Renal cortical epithelial cell (primary cell): ENCODE results near the gene ACSM5. TPM values are rescaled to one million over a fixed set of nuclear protein-coding genes. Genes with fewer than 3 reads are reported as not detected.
"Not testable (repeated sequence)": the region's sequence is repeated elsewhere in the genome, so short reads cannot be mapped to it uniquely, and the experiment has no call there.

Source experiments
- DNase-seq: peaks from one replicate; pipeline ENCODE4 v3.0.0-alpha.2; 2011; ENCODE audit warnings: low read depth
- total RNA-seq: library from RNA; depleted of rRNA; stranded (reverse); fragments of >200 nt; gene quantifications from 2 replicates; pipeline ENCODE4 v1.2.3, GENCODE V29; 2014

Gene ACSM5
- total RNA-seq, 1 donor from 2014 or later: 6.7 TPM

- DNase-seq: no peak
Observed at GRCh38 chr16:20399185-20399584, 10.1 kb upstream of the ACSM5 start.

DNA sequence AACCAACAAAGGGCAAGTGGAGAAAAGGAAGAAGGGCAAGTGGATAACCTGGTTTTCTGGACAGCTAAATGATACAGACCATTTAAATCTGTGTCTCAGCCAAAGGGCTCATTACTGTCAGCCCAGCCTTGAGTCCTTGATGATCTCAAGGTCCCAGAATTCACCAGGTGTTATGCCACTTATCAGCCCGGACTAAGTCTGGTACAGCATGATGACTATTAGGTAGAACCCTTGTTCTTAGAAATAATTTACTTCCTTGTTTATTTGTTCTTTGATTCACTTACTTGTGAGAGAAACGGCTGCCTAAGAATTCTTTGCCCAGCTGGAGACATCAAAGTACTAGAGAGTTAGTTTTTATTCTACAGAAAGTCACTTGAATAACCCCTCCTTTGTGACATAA lies 8.3 kb upstream of the ACSM5 start:
- peak; percentile 20 for DNase-seq

DNA sequence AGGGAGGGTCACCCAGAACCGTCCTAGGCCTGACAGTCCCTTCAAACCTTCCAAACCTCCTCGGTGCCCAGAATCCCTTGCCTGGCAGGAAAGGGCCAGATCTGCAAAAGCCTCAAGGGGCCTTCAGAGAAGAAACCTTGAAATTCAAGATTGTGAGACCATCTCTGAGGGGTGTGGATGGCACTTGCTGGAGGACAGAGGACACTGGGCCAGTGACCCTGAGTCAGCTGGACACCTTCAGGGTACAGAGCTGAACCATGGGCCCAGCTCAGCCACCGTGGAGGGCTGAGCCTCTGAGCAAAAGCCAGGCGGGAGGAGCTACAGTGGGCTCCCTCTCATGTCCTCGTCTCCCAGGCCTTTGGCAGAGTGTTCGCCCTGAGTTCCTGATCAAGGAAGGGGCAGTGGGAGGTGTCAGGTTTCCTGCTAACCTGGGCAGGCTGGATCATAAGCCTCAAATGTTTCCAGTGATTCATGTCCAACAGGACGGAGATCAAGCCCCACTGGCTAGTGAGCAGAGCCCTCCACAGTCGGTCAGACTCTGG lies 7.8 kb upstream of the ACSM5 start:
- no peak for DNase-seq

DNA sequence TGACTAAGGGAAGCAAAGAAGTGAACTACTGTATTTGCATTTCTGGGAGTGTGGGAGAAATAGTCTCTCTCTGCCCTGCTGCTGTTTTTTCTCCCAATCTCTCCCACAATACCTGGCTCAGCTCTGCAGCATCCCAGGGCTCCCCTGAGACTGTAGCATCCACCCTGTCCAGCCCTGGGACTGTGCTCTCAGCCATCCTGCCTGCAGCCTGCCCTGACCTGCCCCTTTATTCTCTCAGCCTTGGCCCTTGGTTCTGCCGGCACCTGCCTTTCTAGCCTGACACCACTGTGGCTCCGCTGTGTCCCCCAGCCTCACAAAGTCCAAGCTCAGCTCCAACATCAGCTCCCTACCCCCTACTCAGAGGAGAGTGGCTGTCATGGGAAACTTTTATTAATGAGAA lies 6.7 kb upstream of the ACSM5 start:
- DNase-seq: no peak

DNA sequence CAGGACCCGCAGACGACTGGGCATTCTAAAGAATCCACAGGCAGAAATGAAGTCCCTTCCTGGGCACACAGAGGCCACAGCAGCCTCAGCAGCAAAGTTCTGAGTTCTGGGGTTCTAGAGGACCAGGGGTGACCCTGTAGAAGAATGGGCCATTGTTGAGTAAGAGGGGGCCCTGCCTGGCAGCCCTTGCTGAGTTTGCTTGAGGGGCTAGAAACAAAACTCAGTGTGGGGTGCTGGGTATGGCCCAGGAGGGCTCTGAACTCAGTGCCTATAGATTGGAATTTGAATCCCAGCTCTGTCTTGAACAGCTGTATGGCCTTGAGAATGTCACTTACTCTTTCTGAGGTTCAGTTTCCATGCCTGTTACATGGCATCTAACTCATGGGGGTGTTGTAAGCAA lies 4.7 kb upstream of the ACSM5 start, which contains the start of gene PDILT:
TSS of gene PDILT (minus strand) at position 101 of the 400 bp plus-strand sequence. CDS start 5,437 bp downstream, outside the sequence.
- no peak for DNase-seq

GRCh38 chr16:20410121-20410723 lies 888 bp downstream of the ACSM5 start:
- DNase-seq: peak; percentile 29

DNA sequence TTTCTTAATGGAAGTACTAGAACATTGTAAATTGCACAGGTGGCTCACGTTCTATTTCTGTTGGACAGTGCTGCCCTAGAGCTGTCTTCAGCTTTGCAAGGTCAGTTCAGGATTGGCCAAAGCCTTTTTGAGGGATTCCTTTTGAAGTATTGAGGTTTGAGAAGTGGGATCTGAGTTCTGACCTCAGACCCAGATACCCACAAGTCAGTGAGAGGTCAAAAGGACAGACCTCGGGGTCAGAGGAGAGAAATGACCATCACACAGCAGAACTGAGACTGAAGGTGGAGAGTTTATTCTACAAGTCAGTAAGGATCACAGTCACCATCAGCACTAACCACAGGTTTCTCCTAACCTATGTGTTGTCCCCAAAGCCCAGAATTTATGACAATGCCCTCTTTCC lies 1.7 kb downstream of the ACSM5 start:
- DNase-seq: no peak

DNA sequence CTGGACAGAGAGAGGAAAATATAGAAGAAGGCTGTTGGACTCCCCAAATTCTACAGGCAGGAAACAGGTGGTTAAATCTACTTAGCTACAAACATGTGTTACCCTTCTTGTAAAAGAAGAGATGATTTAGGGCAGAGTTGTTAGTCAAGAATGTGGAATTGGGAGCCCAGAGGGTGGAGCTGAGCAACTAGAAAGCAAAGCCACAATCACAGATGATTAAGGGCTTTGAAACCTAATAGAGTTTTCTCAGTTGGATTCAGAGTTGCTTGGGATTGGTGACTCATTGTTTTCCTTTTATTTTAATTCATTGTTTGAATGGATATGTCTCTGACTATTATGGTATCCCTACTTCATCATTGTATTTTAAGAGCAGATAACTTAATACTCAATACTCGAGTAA lies 6.2 kb downstream of the ACSM5 start:
- DNase-seq: peak; percentile 81

GRCh38 chr16:20419093-20419492 lies 9.8 kb downstream of the ACSM5 start:
- not testable (repeated sequence) for DNase-seq

- DNase-seq: not testable (repeated sequence)
Observed at GRCh38 chr16:20421748-20422147, 12.4 kb downstream of the ACSM5 start.

- not testable (repeated sequence) for DNase-seq
Observed at GRCh38 chr16:20423772-20424128, 14.4 kb downstream of the ACSM5 start.

- DNase-seq: no peak
Observed at GRCh38 chr16:20424129-20424866, 15.0 kb downstream of the ACSM5 start.

- DNase-seq: peak; percentile 71
Observed at GRCh38 chr16:20427401-20427797, 18.1 kb downstream of the ACSM5 start.

DNA sequence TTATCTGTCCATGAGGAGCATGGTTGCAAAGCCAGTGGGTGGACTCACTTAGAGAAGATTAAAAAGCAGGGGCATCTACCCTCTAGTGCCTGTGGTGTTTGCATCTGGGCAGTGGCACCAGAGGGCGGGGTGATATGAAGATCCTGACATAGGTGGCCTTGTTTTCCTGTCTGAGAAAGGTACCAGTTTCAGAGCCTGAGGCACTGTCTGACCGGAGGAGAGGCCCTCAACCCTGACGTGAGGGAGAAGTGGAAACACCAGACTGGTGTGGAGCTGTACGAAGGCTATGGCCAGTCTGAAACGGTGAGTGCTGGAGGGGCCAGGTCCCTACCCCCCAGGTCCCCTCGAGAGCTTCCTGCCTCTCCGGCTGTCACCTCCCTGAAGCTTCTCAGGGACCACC lies 20.2 kb downstream of the ACSM5 start:
- not testable (repeated sequence) for DNase-seq

DNA sequence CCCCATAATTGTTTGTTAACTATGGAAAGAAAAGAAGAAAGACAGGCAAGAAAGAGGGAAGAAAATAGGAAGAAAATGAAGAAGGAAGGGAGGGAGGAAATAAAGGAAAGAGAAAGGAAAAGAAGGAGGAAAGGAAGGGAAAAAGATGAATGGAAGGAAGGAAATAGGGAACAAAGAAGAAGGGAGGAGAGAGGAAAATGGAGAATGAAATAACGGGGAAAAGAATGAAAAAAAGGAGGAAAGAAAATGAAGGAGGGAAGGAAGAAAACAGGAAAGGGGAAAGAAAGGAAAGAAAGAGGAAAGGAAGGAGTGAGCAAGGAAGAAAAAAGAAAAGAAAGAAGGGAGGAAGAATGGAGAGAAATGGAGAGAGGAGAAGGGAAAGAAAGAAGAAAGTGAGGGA lies 21.1 kb downstream of the ACSM5 start:
- DNase-seq: not testable (repeated sequence)

DNA sequence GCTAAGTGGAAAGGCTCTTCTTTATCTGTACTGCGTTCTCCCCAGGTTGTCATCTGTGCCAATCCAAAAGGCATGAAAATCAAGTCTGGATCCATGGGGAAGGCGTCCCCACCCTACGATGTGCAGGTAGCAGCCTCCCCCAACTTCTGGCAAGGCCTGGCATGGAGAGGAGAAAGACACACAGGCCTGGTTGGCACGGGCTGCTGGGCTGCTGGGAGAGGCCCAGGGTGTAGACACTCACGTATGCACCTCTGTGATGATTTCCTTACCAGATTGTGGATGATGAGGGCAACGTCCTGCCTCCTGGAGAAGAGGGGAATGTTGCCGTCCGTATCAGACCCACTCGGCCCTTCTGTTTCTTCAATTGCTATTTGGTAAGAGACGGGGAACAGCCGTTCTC lies 21.6 kb downstream of the ACSM5 start:
- no peak for DNase-seq

DNA sequence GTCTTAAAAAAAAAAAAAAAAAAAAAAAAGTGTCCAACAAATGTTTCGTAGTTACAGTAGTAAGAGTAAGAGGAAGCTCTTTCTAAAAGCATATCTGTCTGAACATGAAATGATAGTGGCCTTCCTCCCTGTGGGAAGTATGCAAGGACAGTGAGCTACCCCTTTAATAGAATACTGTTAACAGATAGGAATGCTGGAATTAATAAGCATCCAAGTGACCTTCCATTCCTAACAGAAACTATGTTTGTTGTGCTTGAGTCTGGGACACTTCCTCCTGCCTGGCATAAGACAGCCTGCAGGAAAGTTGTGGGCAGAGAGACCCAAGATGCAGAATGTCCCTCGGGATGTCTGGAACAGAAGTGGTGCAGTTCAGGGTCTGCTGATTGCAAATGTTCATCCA lies 29.6 kb downstream of the ACSM5 start:
- not testable (repeated sequence) for DNase-seq

DNA sequence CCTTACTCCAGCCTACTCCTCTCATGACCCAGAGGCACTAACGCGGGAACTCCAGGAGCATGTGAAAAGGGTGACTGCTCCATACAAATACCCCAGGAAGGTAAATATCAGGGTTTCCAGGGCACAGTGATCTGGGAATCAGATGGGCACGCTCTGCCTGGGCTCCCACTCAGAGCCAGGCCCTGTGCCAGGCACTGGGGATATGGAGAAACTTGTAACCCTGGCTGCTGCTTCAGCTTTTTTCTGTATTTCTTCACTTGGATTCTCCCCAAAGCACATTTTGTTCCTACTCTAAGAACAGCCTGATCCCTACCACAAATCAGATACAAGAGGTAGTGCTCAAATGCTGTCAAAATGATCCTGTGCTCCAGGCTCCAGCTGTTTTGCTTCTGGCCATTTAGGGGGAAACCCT lies 30.5 kb downstream of the ACSM5 start:
- peak; percentile 72 for DNase-seq

DNA sequence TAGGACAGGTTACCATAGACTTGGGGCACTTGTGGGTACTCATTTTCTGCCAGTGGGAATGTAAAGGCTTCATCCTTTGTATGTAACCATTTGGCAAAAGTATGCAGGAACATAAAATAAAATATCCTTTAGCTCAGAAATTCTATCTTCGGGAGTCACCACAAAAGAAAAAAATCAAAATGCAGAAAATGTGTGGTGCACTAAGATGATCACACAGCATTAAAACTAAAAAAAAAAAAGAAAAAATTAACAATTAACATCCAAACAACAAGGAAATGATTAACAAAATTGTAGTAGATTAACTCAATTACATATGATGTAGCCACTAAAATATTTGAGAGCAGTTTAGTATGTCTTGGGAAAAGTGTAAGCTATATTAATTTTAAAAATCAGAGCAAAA lies 31.4 kb downstream of the ACSM5 start:
- peak; percentile 75 for DNase-seq

DNA sequence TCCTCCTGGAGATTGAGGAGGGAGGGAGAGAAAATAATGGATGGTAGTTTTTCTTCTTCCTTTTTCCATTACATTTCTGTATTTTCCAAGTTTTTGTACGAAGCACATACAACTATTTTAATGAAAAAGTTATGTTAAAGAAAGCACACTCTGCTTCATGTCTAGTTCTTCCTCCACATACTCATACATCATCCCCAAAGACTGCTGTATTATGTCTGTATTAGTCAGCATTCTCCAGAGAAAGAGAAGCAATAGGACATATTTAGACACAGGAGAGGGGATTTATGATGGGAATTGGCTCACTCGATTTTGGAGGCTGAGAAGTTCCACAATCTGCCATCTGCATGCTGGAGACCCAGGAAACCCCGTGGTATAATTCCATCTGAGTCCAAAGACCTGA lies 31.9 kb downstream of the ACSM5 start:
- DNase-seq: peak; percentile 65

- not testable (repeated sequence) for DNase-seq
Observed at GRCh38 chr16:20441859-20442258, 32.5 kb downstream of the ACSM5 start.

DNA sequence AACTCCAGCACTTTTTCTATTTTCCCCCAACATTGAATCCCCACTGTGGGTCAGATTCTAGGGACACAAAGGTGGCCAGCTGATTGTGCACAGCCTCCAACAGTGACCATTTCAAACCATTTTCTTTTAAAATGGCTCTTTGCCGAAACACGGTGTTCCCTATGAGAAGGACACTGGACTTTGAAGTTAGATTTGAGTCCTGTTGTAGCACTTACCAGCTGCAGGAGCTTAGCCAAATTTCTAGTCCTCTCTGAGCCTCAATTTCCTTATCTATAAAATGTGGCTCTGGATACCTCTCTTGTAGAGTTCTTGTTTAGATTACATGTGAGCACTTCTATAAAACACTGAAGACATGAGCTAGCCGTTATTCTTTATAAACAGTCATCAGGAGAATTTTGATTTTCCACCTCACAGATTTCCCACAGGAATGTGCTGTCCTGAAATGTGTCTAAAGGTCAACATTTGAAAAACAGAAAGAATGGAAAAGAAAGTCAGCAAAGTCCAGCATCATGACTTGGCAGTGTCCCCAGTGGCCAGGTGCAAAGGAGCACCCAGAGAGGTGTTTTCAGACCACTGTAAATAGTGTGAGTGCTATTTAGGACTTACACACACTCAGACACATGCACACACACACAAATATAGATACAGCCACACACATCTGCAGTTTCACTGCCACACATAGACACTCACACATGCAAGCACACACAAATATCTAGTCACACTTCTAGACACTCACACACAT lies 37.5 kb downstream of the ACSM5 start:
- DNase-seq: not testable (repeated sequence)
